Stimulated activated CD8-positive, alpha-beta memory T cell treated with anti-CD3 and anti-CD28 coated beads, Interleukin-7, amount 100 ng/mL, for 24 hours (primary cell): ENCODE measurements around the gene ADAD2.
"Not testable (repeated sequence)": the region's sequence is repeated elsewhere in the genome, so short reads cannot be mapped to it uniquely, and the experiment has no call there.

Experiments
- DNase-seq: peaks from one replicate; pipeline ENCODE4 v3.0.0-alpha.2; 2020; ENCODE audit warnings: low read depth

ADAD2 gene

GRCh38 chr16:84195201-84196093 lies 4.5 kb downstream of the ADAD2 start:
- DNase-seq = no peak

GRCh38 chr16:84196101-84196500 lies 5.1 kb downstream of the ADAD2 start:
- DNase-seq = no peak

GRCh38 chr16:84196727-84197394 lies 5.9 kb downstream of the ADAD2 start:
- no peak for DNase-seq

- no peak for DNase-seq
Observed at GRCh38 chr16:84197466-84198128, 6.6 kb downstream of the ADAD2 start.

GRCh38 chr16:84198401-84198800 lies 7.4 kb downstream of the ADAD2 start:
- no peak for DNase-seq

GRCh38 chr16:84199097-84199496 lies 8.1 kb downstream of the ADAD2 start:
- no peak for DNase-seq

GRCh38 chr16:84199861-84200260 lies 8.9 kb downstream of the ADAD2 start:
- DNase-seq = no peak

- not testable (repeated sequence) for DNase-seq
Observed at GRCh38 chr16:84204551-84204950, 13.6 kb downstream of the ADAD2 start.

- DNase-seq = not testable (repeated sequence)
Observed at GRCh38 chr16:84205123-84205522, 14.2 kb downstream of the ADAD2 start.

GRCh38 chr16:84205976-84206691 lies 15.2 kb downstream of the ADAD2 start:
- no peak for DNase-seq

GRCh38 chr16:84207251-84207650 lies 16.3 kb downstream of the ADAD2 start:
- DNase-seq = no peak

- no peak for DNase-seq
Observed at GRCh38 chr16:84207879-84208278, 16.9 kb downstream of the ADAD2 start.

GRCh38 chr16:84209989-84210388 lies 19.0 kb downstream of the ADAD2 start:
- DNase-seq = no peak

- no peak for DNase-seq
Observed at GRCh38 chr16:84212154-84212553, 21.2 kb downstream of the ADAD2 start.

- DNase-seq = no peak
Observed at GRCh38 chr16:84212631-84213030, 21.7 kb downstream of the ADAD2 start.

GRCh38 chr16:84214451-84215066 lies 23.6 kb downstream of the ADAD2 start:
- no peak for DNase-seq

- no peak for DNase-seq
Observed at GRCh38 chr16:84215531-84215930, 24.6 kb downstream of the ADAD2 start.

- DNase-seq = not testable (repeated sequence)
Observed at GRCh38 chr16:84216144-84216543, 25.2 kb downstream of the ADAD2 start.

GRCh38 chr16:84218176-84218823 lies 27.3 kb downstream of the ADAD2 start:
- no peak for DNase-seq

GRCh38 chr16:84218956-84219355 lies 28.0 kb downstream of the ADAD2 start:
- no peak for DNase-seq

GRCh38 chr16:84220851-84221250 lies 29.9 kb downstream of the ADAD2 start:
- no peak for DNase-seq
